Activated T-cell treated with anti-CD3 and anti-CD28 coated beads, Interleukin-2, amount 50 U/mL, for 72 hours (primary cell): Measurements from ENCODE around the gene LAG3. TPM values are rescaled to one million over a fixed set of nuclear protein-coding genes. Genes with fewer than 3 reads are reported as not detected.

Source experiments
- ATAC-seq, 2 donors: fragments of 150-1000 bp; cut with Tn5 transposase; replicated peaks in 1 of 2; 2 replicates each; pipeline ENCODE4 v1.10.0; 2021; ENCODE audit warnings: moderate library complexity in 2 of 2, mild to moderate bottlenecking in 1 of 2
- DNase-seq, 2 donors: peaks; one replicate each; pipeline ENCODE4 v3.0.0; 2021 to 2022; ENCODE audit warnings: mixed read lengths in 1 of 2
- H3K27ac Mint-ChIP-seq: one replicate; pipeline ENCODE4 v1.8.0; 2022; ENCODE audit warnings: mild to moderate bottlenecking, moderate library complexity, mixed read lengths
- H3K27me3 Mint-ChIP-seq: one replicate; pipeline ENCODE4 v1.8.0; 2022; ENCODE audit warnings: low read depth, mixed read lengths
- H3K36me3 Mint-ChIP-seq, 2 donors: one replicate each; pipeline ENCODE4 v1.8.0; 2022; ENCODE audit warnings: mixed read lengths in 2 of 2, mild to moderate bottlenecking in 1 of 2; ENCODE audit not compliant: insufficient read depth in 2 of 2
- H3K4me1 Mint-ChIP-seq: one replicate; pipeline ENCODE4 v1.8.0; 2022; ENCODE audit warnings: low read depth, mixed read lengths
- H3K4me3 Mint-ChIP-seq, 2 donors: one replicate each; pipeline ENCODE4 v1.8.0; 2022; ENCODE audit warnings: mild to moderate bottlenecking in 2 of 2, mixed read lengths in 2 of 2, moderate library complexity in 2 of 2
- H3K9me3 Mint-ChIP-seq, 2 donors: one replicate each; pipeline ENCODE4 v1.8.0; 2022; ENCODE audit warnings: mixed read lengths in 2 of 2
- total RNA-seq, 2 donors: library from RNA; stranded (reverse); gene quantifications; one replicate each; pipeline ENCODE4 v1.2.3, GENCODE V29; 2022

The LAG3 gene
- total RNA-seq, 2 donors from 2014 or later: 117 to 188 TPM

DNA sequence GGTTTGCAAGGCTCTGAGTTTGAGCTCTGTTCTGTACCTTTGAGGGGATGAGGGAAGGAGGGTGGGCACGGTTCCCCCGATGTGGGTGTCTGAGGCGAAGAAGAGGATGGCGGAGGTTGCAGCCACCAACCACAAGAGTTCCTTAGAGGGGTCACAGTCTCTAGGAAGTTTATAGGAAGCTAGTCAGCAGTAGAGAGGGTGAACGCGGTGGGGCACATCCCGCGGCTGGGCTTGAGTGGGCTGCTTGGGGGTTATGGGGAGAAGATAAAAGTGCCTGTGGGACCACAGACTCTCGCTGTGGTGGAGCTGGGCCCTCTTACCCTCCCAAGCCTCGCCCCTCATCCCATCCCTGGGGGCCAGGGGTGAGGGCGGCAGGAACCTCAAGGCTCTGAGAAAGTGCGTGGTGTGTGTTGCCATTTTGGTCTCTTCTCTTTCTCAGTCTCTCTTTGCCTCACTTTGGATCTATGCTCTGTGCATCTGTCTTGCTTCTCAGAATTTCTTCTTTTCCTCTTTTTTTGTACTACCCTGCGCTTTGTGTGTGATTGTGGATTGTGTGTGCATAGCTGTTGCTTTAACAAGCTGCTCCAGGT lies 19.7 kb downstream of the LAG3 start:
- DNase-seq: no peak
- Mint-ChIP-seq H3K4me1 (peaks cover 68% of the 10 kb centered on the region), H3K4me3 (peak overlapping the region; percentile 87 to 98), H3K27ac (peak overlapping the region; percentile 92), H3K36me3 (peaks cover 8 to 15% of the 10 kb centered on the region in 2 donors), H3K9me3 (no peaks in the 10 kb centered on the region), H3K27me3 (no peaks in the 10 kb centered on the region)
- peak; percentile 14 to 15 for ATAC-seq

DNA sequence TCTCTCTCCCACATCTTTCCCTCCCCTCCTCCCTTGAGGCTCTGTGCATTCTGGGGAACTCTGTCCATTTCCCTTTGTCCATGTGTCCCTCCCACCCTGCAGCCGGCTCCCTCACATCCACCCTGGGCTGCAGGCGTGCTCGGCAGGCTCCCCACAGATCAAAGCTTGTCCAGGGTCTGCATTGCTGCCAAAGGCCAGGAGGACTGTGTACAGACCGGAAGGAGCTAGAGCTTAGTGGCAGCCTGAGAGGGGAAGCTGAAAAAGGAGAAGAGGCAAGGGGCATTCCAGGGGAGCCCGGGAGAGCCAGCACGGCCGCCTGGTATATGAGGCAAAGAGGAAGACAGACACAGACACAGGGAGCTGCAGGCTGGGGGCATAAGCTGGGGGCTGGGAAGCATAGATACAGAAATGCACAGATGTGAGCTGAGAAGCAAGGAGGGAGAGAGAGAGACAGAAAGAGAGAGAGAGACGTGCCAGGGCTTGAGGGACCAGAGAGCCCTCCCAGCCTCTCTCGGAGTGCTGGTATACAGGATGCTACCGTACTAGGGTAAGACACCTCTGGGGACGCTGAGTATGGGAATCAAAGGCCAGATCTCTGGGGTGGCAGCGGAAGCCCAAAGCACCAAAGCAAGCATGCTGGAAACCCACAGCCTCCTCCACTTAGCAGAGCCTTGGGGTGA lies 20.3 kb downstream of the LAG3 start:
- ATAC-seq: peak; percentile 42 to 47
- Mint-ChIP-seq H3K27me3 (no peaks in the 10 kb centered on the region), H3K9me3 (no peaks in the 10 kb centered on the region), H3K4me1 (peaks cover 66% of the 10 kb centered on the region), H3K27ac (peak overlapping the region; percentile 52), H3K4me3 (peak overlapping the region; percentile 87 to 98), H3K36me3 (peaks cover 8 to 15% of the 10 kb centered on the region in 2 donors)
- DNase-seq: no peak

DNA sequence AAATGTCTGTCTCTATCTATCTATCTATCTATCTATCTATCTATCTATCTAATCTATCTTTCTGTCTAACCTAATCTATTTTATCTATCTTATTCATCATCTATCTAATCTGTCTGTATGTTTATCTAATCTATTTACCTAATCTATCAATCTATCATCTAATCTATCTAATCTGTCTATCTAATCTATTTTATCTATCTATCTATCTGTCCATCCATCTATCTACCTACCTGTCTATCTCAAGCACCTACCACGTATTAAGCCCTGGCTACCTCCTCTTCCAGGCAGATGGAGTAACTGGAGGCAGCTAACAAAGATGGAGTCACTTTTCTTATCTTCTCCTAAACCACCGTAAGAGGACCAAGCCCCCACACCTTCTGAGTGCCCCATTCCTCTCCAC lies 22.8 kb downstream of the LAG3 start:
- no peaks in the 10 kb centered on the region for H3K27me3 Mint-ChIP-seq
- H3K36me3 Mint-ChIP-seq: peaks cover 5 to 11% of the 10 kb centered on the region in 2 donors
- DNase-seq (no peak), ATAC-seq (no peak)
- H3K4me3 Mint-ChIP-seq: peak overlapping the region in 1 of 2 donors; percentile 31
- H3K27ac Mint-ChIP-seq: peak overlapping the region; percentile 92
- H3K9me3 Mint-ChIP-seq: no peaks in the 10 kb centered on the region
- peaks cover 62% of the 10 kb centered on the region for H3K4me1 Mint-ChIP-seq

DNA sequence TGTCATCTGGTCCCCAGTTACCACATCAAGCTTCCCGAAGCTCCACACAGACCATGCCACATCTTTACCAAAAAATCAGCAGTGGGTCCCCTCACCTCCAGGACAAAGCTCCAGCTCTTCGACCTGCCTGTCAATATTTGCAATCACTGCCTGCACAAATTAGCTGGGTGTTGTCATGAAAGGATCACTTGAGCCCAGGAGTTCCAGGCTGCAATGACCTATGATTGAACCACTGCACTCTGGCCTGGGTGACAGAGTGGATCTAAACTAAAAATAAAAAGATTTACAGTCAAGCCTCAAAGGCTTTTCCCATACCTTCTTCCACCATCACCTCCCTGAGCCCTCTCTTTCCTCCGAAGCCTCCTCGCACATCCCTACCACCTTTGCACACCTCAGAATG lies 24.3 kb downstream of the LAG3 start:
- H3K9me3 Mint-ChIP-seq: no peaks in the 10 kb centered on the region
- ATAC-seq (no peak), DNase-seq (no peak)
- H3K4me3 Mint-ChIP-seq: no peak overlapping the region
- no peaks in the 10 kb centered on the region for H3K27me3 Mint-ChIP-seq
- H3K4me1 Mint-ChIP-seq: peaks cover 61% of the 10 kb centered on the region
- no peak overlapping the region for H3K27ac Mint-ChIP-seq
- peaks cover 2 to 11% of the 10 kb centered on the region in 2 donors for H3K36me3 Mint-ChIP-seq

DNA sequence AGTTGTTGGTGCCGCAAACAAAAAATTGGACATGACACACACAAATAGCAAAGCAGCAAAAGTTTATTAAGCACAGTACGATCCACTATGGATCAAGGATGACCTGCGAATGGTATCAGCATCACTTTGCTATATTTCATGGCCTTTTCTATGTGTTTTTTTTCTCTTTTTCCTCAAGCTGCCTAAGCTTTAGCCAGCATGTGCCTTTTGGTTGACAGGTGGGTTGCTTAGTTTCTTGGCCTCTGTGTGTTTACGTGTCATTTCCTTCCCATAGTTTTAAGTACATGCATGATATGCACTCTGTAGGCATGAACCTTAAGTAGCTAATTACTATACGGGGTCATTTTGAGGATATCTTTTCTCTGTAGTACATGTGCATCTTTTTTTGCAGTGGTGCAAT lies 26.8 kb downstream of the LAG3 start:
- H3K27ac Mint-ChIP-seq: no peak overlapping the region
- H3K4me1 Mint-ChIP-seq: peaks cover 35% of the 10 kb centered on the region
- H3K27me3 Mint-ChIP-seq: no peaks in the 10 kb centered on the region
- peaks cover 2 to 17% of the 10 kb centered on the region in 2 donors for H3K36me3 Mint-ChIP-seq
- no peaks in the 10 kb centered on the region for H3K9me3 Mint-ChIP-seq
- DNase-seq (no peak), ATAC-seq (no peak)
- H3K4me3 Mint-ChIP-seq: no peak overlapping the region

DNA sequence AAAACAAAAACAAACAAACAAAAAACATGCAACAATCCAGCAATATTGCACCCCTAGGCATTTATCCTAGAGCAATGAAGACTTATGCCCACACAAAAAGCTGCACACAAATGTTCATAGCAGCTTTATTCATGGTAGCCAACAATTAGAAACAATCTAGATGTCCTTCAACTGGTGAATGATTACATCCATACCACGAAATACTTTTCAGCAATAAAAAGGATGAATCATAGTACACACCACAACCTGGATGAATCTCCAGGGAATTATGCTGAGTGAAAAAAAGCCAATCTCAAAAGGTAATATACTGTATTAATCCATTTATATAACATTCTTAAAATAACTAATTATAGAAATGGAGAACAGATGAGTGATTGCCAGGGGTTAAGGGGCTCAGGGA lies 34.9 kb downstream of the LAG3 start:
- no peak overlapping the region for H3K27ac Mint-ChIP-seq
- DNase-seq (no peak), ATAC-seq (no peak)
- no peak overlapping the region for H3K4me3 Mint-ChIP-seq
- no peaks in the 10 kb centered on the region for H3K27me3 Mint-ChIP-seq
- peaks cover 19% of the 10 kb centered on the region for H3K4me1 Mint-ChIP-seq
- H3K36me3 Mint-ChIP-seq: peaks cover 5 to 22% of the 10 kb centered on the region in 2 donors
- H3K9me3 Mint-ChIP-seq: no peaks in the 10 kb centered on the region

DNA sequence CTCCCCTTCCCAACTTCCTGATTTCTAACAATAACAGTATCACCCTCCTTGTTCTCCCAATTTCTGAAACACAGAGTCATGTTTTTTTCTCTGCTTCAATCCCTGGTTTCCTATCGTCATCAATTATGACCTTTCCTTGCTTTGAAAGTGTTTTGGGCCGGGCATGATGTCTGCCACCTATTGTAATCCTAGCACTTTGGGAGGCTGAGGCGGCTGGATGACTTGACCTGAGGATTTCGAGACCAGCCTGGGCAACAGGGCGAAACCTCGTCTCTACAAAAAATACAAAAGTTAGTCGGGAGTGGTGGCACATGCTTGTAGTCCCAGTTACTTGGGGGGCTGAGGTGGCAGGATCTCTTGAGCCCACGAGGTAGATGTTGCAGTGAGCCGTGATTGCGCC lies 36.7 kb downstream of the LAG3 start:
- peaks cover 21% of the 10 kb centered on the region for H3K4me1 Mint-ChIP-seq
- H3K36me3 Mint-ChIP-seq: peaks cover 5 to 12% of the 10 kb centered on the region in 2 donors
- DNase-seq (no peak), ATAC-seq (no peak)
- no peak overlapping the region for H3K4me3 Mint-ChIP-seq
- no peaks in the 10 kb centered on the region for H3K27me3 Mint-ChIP-seq
- H3K9me3 Mint-ChIP-seq: no peaks in the 10 kb centered on the region
- no peak overlapping the region for H3K27ac Mint-ChIP-seq

DNA sequence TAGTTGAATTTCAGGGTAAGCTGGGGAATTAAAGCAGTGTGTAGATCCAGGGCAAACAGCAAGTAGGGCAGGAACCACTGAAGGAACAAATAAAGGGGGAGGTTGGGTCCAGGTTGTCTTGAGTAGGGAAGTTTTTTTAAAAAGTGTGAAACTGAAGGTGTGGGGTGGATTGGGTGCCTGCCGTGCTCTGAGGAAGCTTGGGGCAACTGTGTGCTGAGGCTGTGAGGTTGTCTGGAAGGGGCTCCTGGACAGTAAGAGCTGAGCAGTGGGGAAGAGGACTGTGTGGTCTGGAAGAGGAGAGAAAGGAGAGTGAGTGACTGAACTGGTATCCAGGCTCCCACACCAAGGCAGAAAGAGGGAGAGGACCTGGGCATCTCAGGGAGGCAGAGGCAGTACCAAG lies 38.4 kb downstream of the LAG3 start:
- peak overlapping the region; percentile 0 to 12 for H3K4me3 Mint-ChIP-seq
- peak overlapping the region; percentile 8 for H3K27ac Mint-ChIP-seq
- no peak for ATAC-seq

DNA sequence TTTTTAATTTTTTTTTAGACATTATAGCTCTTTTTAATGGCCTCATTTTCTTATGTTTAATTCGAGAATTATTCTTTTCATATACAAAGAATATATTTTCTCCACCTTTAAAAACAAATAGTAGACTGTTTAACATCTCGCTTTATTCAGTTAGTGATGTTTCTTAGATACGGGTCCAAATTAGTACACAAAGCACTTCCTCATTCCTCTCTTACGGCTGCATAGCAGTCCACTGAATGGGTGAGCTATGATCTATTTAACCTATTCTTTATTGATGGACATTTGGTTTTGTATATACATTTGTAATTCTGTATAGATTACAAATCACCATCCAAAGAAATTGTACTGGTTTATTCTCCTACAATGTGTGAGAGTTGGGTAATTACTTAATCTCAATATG lies 41.0 kb downstream of the LAG3 start:
- Mint-ChIP-seq H3K4me3 (no peak overlapping the region), H3K36me3 (peaks cover 9 to 10% of the 10 kb centered on the region in 2 donors), H3K27me3 (no peaks in the 10 kb centered on the region), H3K4me1 (peaks cover 21% of the 10 kb centered on the region), H3K27ac (no peak overlapping the region), H3K9me3 (no peaks in the 10 kb centered on the region)
- no peak for DNase-seq
- ATAC-seq: no peak

More for the DNA sequence above, 38.4 kb downstream of the LAG3 start:
- no peak for DNase-seq
- peaks cover 21% of the 10 kb centered on the region for H3K4me1 Mint-ChIP-seq
- no peaks in the 10 kb centered on the region for H3K27me3 Mint-ChIP-seq
- no peaks in the 10 kb centered on the region for H3K9me3 Mint-ChIP-seq
- H3K36me3 Mint-ChIP-seq: peaks cover 3 to 5% of the 10 kb centered on the region in 2 donors

DNA sequence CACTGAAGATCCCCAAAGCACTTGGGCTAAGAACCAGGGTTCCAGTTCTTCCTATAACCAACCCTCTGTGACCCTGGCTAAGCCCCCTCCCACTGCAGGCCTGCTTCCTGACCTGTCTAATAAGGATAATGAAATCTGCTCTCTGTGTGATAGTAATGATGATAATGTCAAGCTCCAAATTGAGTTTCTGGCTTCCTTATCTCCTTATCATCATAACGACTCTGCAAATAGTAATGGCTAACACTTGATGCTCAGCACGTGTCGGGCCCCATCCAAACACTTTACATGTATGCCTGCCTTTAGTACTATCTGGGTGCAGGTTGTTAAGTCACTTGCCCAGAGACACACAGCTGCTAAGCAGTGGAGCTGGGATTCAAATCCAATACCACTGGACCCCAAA lies 44.3 kb downstream of the LAG3 start:
- DNase-seq (no peak), ATAC-seq (no peak)
- Mint-ChIP-seq H3K4me1 (peaks cover 16% of the 10 kb centered on the region), H3K27ac (no peak overlapping the region), H3K36me3 (peaks cover 6 to 7% of the 10 kb centered on the region in 2 donors), H3K9me3 (no peaks in the 10 kb centered on the region), H3K27me3 (no peaks in the 10 kb centered on the region), H3K4me3 (no peak overlapping the region)

DNA sequence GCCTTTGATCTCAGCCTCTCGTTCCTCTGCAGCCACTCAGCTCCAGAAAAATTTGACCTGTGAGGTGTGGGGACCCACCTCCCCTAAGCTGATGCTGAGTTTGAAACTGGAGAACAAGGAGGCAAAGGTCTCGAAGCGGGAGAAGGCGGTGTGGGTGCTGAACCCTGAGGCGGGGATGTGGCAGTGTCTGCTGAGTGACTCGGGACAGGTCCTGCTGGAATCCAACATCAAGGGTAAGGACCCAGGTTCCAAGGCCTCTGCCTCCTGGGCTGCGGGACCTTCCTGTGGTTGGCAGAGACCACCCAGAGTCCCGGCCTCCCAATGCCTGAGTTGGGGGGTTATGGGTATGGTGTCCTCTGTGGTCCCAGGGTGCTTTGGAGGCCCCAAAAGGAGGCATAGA lies 44.8 kb downstream of the LAG3 start:
- Mint-ChIP-seq H3K4me1 (peaks cover 11% of the 10 kb centered on the region), H3K9me3 (no peaks in the 10 kb centered on the region), H3K27ac (no peak overlapping the region), H3K4me3 (no peak overlapping the region), H3K27me3 (peaks cover 3% of the 10 kb centered on the region), H3K36me3 (peaks cover 6 to 7% of the 10 kb centered on the region in 2 donors)
- DNase-seq (no peak), ATAC-seq (no peak)

DNA sequence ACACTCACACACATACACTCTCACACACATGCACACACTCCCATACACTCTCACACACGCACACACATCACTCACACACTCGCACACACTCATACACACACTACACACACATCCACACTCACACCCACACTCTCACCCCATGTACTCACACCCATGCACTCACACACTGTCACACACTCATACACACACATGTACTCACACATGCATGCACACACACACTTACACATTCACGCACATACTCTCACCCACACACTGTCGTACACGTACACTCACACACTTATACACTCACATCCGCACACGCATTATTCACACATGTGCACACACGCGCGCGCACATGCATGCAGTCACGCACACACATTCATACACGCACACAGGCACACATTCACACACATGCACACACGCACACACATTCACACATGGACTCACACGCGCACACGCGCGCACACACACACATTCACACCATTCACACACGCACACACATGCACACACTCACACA lies 45.4 kb downstream of the LAG3 start:
- H3K36me3 Mint-ChIP-seq: peaks cover 6 to 7% of the 10 kb centered on the region in 2 donors
- H3K9me3 Mint-ChIP-seq: no peaks in the 10 kb centered on the region
- peaks cover 9% of the 10 kb centered on the region for H3K4me1 Mint-ChIP-seq
- H3K27me3 Mint-ChIP-seq: peaks cover 9% of the 10 kb centered on the region
- no peak overlapping the region for H3K4me3 Mint-ChIP-seq
- no peak overlapping the region for H3K27ac Mint-ChIP-seq
- no peak for DNase-seq
- ATAC-seq: no peak

DNA sequence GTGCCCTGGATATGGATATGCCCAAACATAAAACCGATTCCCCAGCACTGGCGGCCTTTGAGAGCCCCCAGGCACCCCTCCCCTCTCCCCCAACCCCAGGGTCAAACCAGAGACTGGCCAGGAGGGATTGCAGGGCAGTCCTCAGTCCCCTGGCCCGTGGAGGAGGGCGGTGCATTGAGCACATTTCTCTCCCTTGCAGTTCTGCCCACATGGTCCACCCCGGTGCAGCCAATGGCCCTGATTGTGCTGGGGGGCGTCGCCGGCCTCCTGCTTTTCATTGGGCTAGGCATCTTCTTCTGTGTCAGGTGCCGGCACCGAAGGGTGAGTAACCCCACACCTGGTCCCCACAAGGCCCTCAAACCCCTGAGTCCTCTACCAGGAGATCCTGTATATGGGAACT lies 45.9 kb downstream of the LAG3 start:
- DNase-seq (no peak), ATAC-seq (no peak)
- H3K9me3 Mint-ChIP-seq: no peaks in the 10 kb centered on the region
- H3K4me3 Mint-ChIP-seq: no peak overlapping the region
- H3K27ac Mint-ChIP-seq: no peak overlapping the region
- peaks cover 14% of the 10 kb centered on the region for H3K27me3 Mint-ChIP-seq
- peaks cover 6 to 7% of the 10 kb centered on the region in 2 donors for H3K36me3 Mint-ChIP-seq
- H3K4me1 Mint-ChIP-seq: peaks cover 9% of the 10 kb centered on the region
